HG03575 (cell line): Measurements from ENCODE around the gene KLRK1.
"Not testable (repeated sequence)": the region's sequence is repeated elsewhere in the genome, so short reads cannot be mapped to it uniquely, and the experiment has no call there.

Source experiments
- ATAC-seq: cut with Tn5 transposase; IDR thresholded peaks from one replicate; pipeline ENCODE4 v1.9.1; 2021; ENCODE audit not compliant: unreplicated experiment, insufficient number of reproducible peaks, low FRiP score; ENCODE audit errors: extremely low read depth

KLRK1 gene

GRCh38 chr12:10389904-10390303 lies at the start of gene KLRK1:
Gene KLRK1, minus strand, starts transcription at chr12:10390041. Its CDS starts 1,231 bp downstream, at chr12:10388810.
- no peak for ATAC-seq

DNA sequence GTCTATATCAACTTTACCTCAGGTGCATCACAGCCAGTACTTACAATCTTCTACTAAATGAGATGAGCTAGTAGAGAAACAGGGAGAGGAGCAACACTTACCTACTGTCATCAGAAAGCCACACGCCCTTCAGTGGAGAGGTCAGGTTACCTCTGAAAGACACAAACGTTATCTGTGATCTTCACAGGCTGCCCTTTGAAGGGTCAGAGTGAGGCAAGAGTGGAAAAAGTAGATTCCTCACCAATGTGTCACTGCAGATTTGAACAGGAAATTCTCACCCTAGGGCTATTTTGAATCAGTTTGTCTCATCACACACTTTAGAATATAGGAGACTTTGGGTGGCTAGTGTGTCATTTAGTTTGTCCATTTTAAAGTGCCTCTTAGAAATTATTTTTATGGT lies 47.8 kb upstream of the KLRK1 start:
- ATAC-seq, result not testable (repeated sequence)

DNA sequence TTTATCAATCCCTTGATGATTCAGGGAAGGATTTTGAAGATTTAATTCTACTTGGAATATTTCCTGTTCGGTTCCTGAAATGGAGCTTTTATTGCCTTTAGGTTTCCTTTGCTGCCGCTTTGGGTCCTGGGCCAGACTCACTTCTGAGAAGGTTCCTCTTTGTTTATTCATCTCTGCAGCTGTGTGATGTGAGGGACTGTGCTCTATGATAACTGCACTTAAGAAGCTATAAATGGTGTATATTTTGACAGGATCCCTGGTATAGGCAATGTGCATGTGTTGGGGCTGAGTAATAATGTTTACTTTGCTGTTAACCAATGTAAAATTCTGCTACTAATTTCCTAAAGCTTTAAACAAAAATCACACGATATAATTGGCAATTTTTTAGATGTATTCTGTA lies 46.0 kb upstream of the KLRK1 start, which contains the start of gene KLRC2:
Gene KLRC2 (minus strand): TSS at position 195 of the 400 bp plus-strand sequence. CDS start 24 bp downstream, at position 171.
- not testable (repeated sequence) for ATAC-seq

DNA sequence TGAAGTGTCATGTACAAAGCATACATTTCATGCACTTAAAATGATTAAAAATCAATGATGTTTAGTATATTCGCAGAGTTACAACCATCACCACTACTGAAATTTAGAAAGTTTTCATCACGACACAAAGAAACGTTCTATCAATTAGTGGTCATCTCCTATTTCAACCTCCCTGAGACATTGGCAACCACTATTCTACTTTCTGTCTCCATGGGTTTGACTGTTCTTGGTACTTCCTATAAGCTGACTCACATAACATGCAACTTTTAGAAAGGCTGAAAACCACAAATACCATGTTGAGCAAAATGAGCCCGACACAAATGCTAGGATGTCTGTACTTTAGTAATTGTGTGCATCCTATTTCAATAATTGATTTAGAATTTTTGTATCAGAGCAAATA lies 40.8 kb upstream of the KLRK1 start:
- ATAC-seq, result not testable (repeated sequence)

DNA sequence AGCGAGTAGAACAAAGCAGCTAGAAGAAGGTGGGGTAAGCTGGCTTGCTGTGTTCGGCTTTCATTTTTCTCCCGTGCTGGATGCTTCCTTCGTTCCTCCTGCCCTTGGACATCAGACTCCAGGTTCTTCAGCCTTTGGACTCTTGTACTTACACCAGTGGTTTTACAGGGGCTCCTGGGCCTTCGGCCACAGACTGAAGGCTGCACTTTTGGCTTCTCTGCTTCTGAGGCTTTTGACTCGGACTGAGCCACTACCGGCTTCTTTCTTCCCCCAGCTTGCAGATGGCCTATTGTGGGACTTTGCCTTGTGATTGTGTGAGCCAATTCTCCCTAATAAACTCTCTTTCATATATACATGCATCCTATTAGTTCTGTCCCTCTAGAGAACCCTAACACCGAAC lies 36.1 kb upstream of the KLRK1 start:
- ATAC-seq, result not testable (repeated sequence)

- ATAC-seq, result not testable (repeated sequence)
Measured at GRCh38 chr12:10424260-10424899, 34.5 kb upstream of the KLRK1 start.

- ATAC-seq, result not testable (repeated sequence)
Measured at GRCh38 chr12:10422159-10422558, 32.3 kb upstream of the KLRK1 start.

DNA sequence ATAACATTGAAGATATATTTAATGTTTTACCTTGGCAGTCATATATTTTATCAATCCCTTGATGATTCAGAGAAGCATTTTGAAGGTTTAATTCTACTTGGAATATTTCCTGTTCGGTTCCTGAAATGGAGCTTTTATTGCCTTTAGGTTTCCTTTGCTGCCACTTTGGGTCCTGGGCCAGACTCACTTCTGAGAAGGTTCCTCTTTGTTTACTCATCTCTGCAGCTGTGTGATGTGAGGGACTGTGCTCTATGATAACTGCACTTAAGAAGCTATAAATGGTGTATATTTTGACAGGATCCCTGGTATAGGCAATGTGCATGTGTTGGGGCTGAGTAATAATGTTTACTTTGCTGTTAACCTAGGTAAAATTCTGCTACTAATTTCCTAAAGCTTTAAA lies 30.5 kb upstream of the KLRK1 start, which contains the start of gene KLRC3:
Gene KLRC3 (minus strand): TSS at position 262 of the 400 bp plus-strand sequence. CDS start 45 bp downstream, at position 217.
- ATAC-seq, result not testable (repeated sequence)

GRCh38 chr12:10409392-10409791 lies 19.6 kb upstream of the KLRK1 start, which contains the start of gene KLRC4:
Gene KLRC4, minus strand, starts transcription at chr12:10409757. Its CDS starts 182 bp downstream, at chr12:10409575.
- no peak for ATAC-seq

DNA sequence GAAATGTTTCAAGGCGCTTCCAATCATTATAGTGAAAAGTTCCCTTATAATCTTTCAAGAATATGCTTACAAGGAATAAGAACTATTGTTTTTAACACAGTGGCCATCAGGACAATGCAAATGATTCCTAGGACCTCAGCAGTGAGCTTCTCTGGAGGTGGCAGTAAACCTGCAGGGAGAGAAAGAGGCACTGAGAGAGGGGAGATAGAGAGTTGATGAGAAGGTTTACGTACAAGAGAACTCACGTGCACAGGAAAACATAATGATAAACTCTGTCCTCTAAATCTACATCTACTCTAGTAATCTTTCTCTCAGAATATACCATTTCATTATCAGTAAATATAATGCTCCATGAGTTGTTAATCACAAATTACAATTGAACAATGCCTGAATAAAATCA lies 19.0 kb upstream of the KLRK1 start:
- ATAC-seq, result no peak

DNA sequence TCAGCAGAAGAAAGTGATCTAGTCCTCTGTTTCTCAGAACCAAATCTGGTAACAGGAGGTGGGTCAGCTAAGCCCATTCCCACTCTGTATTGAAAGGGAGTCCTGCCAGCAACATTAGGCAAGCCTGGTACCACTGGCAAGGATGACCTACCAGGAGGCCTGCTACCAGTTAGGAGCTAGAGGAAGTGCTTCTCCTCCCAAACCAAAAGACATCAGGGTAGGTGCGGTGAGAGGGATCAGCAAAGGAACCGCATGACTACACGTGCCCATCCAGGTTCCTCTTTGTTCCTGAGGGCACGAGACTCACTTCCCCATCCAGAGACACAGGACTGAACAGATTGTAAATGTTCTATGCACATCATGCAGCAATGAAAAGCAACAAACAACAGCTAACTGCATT lies 16.9 kb upstream of the KLRK1 start:
- ATAC-seq, result no peak

DNA sequence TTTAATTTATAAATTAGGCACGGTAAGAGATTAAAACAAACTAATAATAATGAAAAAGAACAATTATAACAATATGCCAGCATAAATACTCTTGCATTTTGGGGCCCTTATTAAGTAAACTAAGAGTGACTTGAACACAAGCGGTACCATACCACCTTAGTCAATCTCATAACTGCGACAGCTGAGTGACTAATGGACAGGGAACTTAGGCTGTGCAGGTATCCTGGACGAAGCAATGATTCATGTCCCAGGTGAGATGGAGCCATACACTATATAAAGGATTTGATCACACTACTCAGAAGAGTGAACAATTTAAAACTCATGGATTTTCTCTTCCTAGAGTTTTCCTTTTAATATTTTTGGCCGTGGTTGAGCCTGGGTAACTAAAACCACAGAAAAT lies 15.5 kb upstream of the KLRK1 start:
- no peak for ATAC-seq

- ATAC-seq, result no peak
Measured at GRCh38 chr12:10404798-10405197, 15.0 kb upstream of the KLRK1 start.

DNA sequence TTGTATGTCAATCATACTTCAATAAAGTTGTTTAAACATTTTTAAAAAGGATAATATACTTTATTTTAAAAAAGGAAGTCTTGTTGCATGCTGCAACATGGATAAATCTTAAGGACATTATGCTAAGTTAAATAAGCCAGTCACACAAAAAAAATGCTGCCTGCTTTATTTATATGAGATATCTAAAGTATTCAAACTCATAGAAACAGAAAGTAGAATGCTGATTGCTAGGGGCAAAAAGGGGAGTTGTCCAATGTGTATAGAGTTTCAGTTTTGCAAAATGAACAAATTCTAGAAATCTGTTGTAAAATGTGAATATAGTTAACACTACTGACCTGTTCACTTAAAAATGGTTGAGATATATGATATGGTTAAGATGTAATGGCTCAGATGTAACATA lies 11.0 kb upstream of the KLRK1 start:
- ATAC-seq, result no peak

- ATAC-seq, result no peak
Measured at GRCh38 chr12:10398168-10398567, 8.3 kb upstream of the KLRK1 start.

- ATAC-seq, result no peak
Measured at GRCh38 chr12:10397296-10397695, 7.5 kb upstream of the KLRK1 start.

- not testable (repeated sequence) for ATAC-seq
Measured at GRCh38 chr12:10396176-10396575, 6.3 kb upstream of the KLRK1 start.

DNA sequence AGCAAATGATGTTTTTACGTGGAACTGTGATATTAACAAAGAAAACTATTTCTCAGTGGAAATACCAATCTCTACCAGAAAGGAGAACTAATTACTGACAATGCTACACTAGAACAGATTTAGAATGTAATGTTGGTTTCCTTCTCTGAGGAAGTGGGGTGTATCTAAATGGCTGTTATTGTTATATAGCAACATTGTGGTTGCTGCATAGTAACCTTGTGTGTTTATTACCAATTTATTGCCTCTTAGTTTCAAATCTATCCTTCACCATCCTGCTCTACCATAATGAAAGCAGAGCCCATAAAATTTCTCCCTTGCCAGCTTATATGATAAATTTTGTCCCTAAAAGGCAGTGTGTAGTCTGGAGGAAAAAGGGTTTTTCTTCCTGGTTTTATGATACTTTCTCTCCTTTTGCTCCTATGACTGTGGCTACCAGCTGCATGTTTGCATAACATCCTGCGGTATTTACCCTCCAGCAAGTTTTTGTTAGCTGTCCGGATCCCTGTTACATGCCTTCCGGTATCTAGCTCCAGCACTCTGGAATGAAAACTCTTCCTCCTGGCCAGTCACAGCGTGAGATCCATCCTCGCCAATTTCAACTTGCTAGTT lies 5.7 kb upstream of the KLRK1 start:
- peak; percentile 67 for ATAC-seq

GRCh38 chr12:10394531-10395152 lies 4.8 kb upstream of the KLRK1 start:
- ATAC-seq, result not testable (repeated sequence)

DNA sequence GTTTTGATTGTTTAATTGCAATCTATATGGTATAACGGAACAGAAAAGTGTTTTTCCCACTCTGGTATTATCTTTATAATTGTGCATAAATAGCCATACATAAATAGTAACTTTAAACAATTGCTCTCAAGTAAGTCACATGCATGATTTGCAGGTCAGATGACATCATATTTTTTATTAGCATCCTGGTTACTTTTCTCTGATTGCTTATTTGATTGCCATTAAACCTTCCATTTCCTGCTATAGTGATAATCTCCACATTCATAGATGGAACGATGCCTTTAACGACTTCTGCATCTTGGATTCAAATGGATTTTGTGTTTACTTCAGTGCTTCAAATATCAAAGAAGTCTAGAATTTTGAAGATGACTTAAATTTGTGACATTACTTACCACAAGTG lies 3.5 kb upstream of the KLRK1 start:
- no peak for ATAC-seq
